Loucy (cell line): ENCODE measurements around the gene CD28.
"Not testable (repeated sequence)": the region's sequence is repeated elsewhere in the genome, so short reads cannot be mapped to it uniquely, and the experiment has no call there.

Experiments used
- H2AFZ ChIP-seq: fragments of 200-600 bp; sonication (generic); 2 replicates; pipeline ENCODE4 v1.6.0; 2016; ENCODE audit warnings: antibody characterized with exemption, mild to moderate bottlenecking, low read length, moderate library complexity
- H3F3A ChIP-seq: fragments of 200-600 bp; 2 replicates; pipeline ENCODE4 v1.6.0; 2016; ENCODE audit warnings: antibody characterized with exemption, low read depth, mild to moderate bottlenecking
- H3K27me3 ChIP-seq: fragments of 200-600 bp; sonication (generic); 2 replicates; pipeline ENCODE4 v1.6.1; 2014; ENCODE audit warnings: low read length, mild to moderate bottlenecking; ENCODE audit not compliant: insufficient read depth, poor library complexity, severe bottlenecking
- H3K36me3 ChIP-seq: fragments of 200-600 bp; sonication (generic); 2 replicates; pipeline ENCODE4 v1.6.1; 2016; ENCODE audit warnings: low read length; ENCODE audit not compliant: insufficient read depth
- H3K4me1 ChIP-seq: fragments of 200-600 bp; sonication (generic); 2 replicates; pipeline ENCODE4 v1.5.1; 2014; ENCODE audit warnings: low read length, mild to moderate bottlenecking; ENCODE audit not compliant: insufficient read depth, poor library complexity, severe bottlenecking
- H3K4me2 ChIP-seq: fragments of 200-600 bp; sonication (generic); 2 replicates; pipeline ENCODE4 v1.6.0; 2014; ENCODE audit warnings: antibody characterized with exemption, low read length, low read depth, mild to moderate bottlenecking; ENCODE audit not compliant: poor library complexity, severe bottlenecking
- H3K4me3 ChIP-seq: fragments of 200-600 bp; sonication (generic); 2 replicates; pipeline ENCODE4 v1.5.1; 2014; ENCODE audit warnings: low read length, mild to moderate bottlenecking, mixed read lengths; ENCODE audit not compliant: poor library complexity, severe bottlenecking
- H3K79me2 ChIP-seq: fragments of 200-600 bp; sonication (generic); 2 replicates; pipeline ENCODE4 v1.6.1; 2014; ENCODE audit warnings: low read length; ENCODE audit not compliant: insufficient read depth
- H3K9ac ChIP-seq: fragments of 200-600 bp; sonication (generic); 2 replicates; pipeline ENCODE4 v1.6.0; 2014; ENCODE audit warnings: mild to moderate bottlenecking, low read depth, low read length, moderate library complexity; ENCODE audit not compliant: poor library complexity, severe bottlenecking
- H3K9me2 ChIP-seq: fragments of 200-600 bp; sonication (generic); replicated peaks from 2 replicates; pipeline ENCODE4 v1.6.1; 2016; ENCODE audit warnings: low read depth, low read length, mixed read lengths
- H3K9me3 ChIP-seq: fragments of 200-600 bp; sonication (generic); 2 replicates; pipeline ENCODE4 v1.6.1; 2014; ENCODE audit warnings: mild to moderate bottlenecking, antibody characterized with exemption, low read length, low read depth; ENCODE audit not compliant: insufficient read depth
- H4K20me1 ChIP-seq: fragments of 200-600 bp; sonication (generic); 2 replicates; pipeline ENCODE4 v1.6.0; 2014; ENCODE audit warnings: antibody characterized with exemption, low read length, mild to moderate bottlenecking; ENCODE audit not compliant: insufficient read depth, poor library complexity, severe bottlenecking
- EZH2phosphoT487 ChIP-seq: fragments of 200-600 bp; IDR thresholded peaks from 2 replicates; pipeline ENCODE4 v1.6.1; 2018; ENCODE audit warnings: antibody characterized with exemption, mild to moderate bottlenecking, moderate library complexity, borderline replicate concordance
- TF ChIP-seq, protein P1 (sequence below): fragments of 200-600 bp; sonication (generic); conservative IDR thresholded peaks from 2 replicates; pipeline ENCODE4 v1.5.1; 2014; ENCODE audit warnings: mild to moderate bottlenecking, antibody characterized with exemption, low read length

CD28 gene

DNA sequence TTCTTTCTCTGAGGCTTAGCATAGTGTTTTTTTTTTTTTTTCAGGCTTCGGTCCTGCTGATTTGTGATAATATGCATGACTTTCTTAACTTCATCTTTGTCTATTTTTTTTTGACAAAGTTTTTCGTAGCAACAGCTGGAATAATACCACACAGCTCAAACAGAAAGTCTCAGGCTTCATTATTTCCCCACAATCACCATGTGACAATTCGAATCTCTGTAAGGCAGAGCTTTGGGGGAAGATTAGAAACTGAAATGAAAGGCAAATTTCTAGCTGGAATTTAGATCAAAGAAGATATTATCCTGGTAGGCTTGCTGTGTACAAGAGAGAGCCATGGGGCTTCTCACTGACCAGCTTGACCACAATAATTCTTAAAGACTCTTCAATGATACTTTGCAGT lies 12.2 kb upstream of the CD28 start:
- no peak for TF ChIP-seq EZH2phosphoT487
- TF ChIP-seq, protein P1, sequence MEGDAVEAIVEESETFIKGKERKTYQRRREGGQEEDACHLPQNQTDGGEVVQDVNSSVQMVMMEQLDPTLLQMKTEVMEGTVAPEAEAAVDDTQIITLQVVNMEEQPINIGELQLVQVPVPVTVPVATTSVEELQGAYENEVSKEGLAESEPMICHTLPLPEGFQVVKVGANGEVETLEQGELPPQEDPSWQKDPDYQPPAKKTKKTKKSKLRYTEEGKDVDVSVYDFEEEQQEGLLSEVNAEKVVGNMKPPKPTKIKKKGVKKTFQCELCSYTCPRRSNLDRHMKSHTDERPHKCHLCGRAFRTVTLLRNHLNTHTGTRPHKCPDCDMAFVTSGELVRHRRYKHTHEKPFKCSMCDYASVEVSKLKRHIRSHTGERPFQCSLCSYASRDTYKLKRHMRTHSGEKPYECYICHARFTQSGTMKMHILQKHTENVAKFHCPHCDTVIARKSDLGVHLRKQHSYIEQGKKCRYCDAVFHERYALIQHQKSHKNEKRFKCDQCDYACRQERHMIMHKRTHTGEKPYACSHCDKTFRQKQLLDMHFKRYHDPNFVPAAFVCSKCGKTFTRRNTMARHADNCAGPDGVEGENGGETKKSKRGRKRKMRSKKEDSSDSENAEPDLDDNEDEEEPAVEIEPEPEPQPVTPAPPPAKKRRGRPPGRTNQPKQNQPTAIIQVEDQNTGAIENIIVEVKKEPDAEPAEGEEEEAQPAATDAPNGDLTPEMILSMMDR = no peak
- H3K9me3 ChIP-seq = no peaks in the 10 kb centered on the region
- no peaks in the 10 kb centered on the region for H3K36me3 ChIP-seq
- H4K20me1 ChIP-seq = no peaks in the 10 kb centered on the region
- no peak overlapping the region for H3K9ac ChIP-seq
- no peaks in the 10 kb centered on the region for H3F3A ChIP-seq
- H3K79me2 ChIP-seq = no peaks in the 10 kb centered on the region
- peaks cover 14% of the 10 kb centered on the region for H3K4me1 ChIP-seq
- no peaks in the 10 kb centered on the region for H3K9me2 ChIP-seq
- no peak overlapping the region for H2AFZ ChIP-seq
- H3K4me3 ChIP-seq = no peak overlapping the region
- no peaks in the 10 kb centered on the region for H3K27me3 ChIP-seq
- no peak overlapping the region for H3K4me2 ChIP-seq

DNA sequence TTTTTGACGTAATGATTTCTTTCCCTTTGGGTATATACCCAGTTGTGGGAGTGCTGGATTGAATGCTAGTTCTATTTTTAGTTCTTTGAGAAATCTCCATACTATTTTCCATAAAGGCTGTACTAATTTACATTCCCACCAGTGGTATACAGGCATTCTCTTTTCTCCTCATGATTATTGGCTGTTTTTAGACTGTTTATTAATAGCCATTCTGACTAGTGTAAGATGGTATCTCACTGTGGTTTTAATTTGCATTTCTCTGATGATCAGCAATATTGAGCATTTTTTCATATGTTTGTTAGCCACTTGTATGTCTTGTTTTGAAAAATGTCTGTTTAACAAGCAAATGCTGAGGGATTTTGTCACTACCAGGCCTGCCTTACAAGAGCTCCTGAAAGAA lies 9.2 kb upstream of the CD28 start:
- H3K9ac ChIP-seq = no peak overlapping the region
- H3K79me2 ChIP-seq = no peaks in the 10 kb centered on the region
- no peak overlapping the region for H2AFZ ChIP-seq
- no peaks in the 10 kb centered on the region for H3K9me3 ChIP-seq
- H3K4me2 ChIP-seq = no peak overlapping the region
- TF ChIP-seq EZH2phosphoT487 = no peak
- TF ChIP-seq, protein P1 = no peak
- H3K36me3 ChIP-seq = no peaks in the 10 kb centered on the region
- no peaks in the 10 kb centered on the region for H3F3A ChIP-seq
- H3K9me2 ChIP-seq = no peaks in the 10 kb centered on the region
- H3K27me3 ChIP-seq = no peaks in the 10 kb centered on the region
- H4K20me1 ChIP-seq = no peaks in the 10 kb centered on the region
- no peak overlapping the region for H3K4me3 ChIP-seq
- no peaks in the 10 kb centered on the region for H3K4me1 ChIP-seq

DNA sequence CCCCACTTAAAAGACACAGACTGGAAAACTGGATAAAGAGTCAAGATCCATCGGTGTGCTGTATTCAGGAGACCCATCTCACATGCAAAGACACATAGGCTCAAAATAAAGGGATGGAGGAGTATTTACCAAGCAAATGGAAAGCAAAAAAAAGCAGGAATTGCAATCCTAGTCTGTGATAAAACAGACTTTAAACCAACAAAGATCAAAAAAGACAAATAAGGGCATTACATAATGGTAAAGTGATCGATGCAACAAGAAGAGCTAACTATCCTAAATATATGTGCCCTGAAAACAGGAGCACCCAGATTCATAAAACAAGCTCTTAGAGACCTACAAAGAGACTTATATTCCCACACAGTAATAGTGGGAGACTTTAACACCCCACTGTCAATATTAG lies 8.7 kb upstream of the CD28 start:
- not testable (repeated sequence) for H3K4me2 ChIP-seq, H3F3A ChIP-seq, H3K36me3 ChIP-seq, H3K9me2 ChIP-seq, H3K4me1 ChIP-seq, H3K4me3 ChIP-seq, H2AFZ ChIP-seq, H3K79me2 ChIP-seq, H4K20me1 ChIP-seq, H3K27me3 ChIP-seq, H3K9me3 ChIP-seq, H3K9ac ChIP-seq

DNA sequence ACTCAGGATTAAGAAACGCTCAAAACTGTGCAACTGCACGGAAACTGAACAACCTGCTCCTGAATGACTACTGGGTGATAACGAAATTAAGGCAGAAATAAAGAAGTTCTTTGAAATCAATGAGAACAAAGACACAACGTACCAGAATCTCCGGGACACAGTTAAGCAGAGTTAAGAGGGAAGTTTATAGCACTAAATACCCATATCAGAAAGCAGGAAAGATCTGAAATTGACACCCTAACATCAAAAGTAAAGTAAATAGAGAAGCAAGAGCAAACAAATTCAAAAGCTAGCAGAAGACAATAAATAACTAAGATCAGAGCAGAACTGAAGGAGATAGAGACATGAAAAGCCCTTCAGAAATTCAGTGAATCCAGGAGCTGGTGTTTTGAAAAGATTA lies 8.0 kb upstream of the CD28 start:
- H3K9me3 ChIP-seq, H3K9me2 ChIP-seq, H3K4me2 ChIP-seq, H3K9ac ChIP-seq, H3K79me2 ChIP-seq, H2AFZ ChIP-seq, H3F3A ChIP-seq, H3K27me3 ChIP-seq, H3K4me3 ChIP-seq, H3K4me1 ChIP-seq, H4K20me1 ChIP-seq, H3K36me3 ChIP-seq: not testable (repeated sequence)
